Panc1 (cell line): ENCODE results near the gene ENAH.

Source experiments
- POLR2AphosphoS5 ChIP-seq: IDR thresholded peaks from 2 replicates; pipeline ENCODE4 v1.6.1; 2012; ENCODE audit warnings: mild to moderate bottlenecking, low read depth, low read length, moderate library complexity
- TF ChIP-seq, protein P1 (sequence below): fragments of 450-650 bp; IDR thresholded peaks from 2 replicates; pipeline ENCODE4 v1.5.1; 2017; ENCODE audit warnings: mild to moderate bottlenecking
- TF ChIP-seq, protein P2 (sequence below), 2 experiments: IDR thresholded peaks; 2 replicates each; pipeline ENCODE4 v1.6.1; 2011 to 2012; ENCODE audit warnings: low read depth in 2 of 2, control low read depth in 1 of 2, low read length in 1 of 2, mild to moderate bottlenecking in 1 of 2, moderate library complexity in 1 of 2; ENCODE audit not compliant: insufficient read depth in 1 of 2

DNA sequence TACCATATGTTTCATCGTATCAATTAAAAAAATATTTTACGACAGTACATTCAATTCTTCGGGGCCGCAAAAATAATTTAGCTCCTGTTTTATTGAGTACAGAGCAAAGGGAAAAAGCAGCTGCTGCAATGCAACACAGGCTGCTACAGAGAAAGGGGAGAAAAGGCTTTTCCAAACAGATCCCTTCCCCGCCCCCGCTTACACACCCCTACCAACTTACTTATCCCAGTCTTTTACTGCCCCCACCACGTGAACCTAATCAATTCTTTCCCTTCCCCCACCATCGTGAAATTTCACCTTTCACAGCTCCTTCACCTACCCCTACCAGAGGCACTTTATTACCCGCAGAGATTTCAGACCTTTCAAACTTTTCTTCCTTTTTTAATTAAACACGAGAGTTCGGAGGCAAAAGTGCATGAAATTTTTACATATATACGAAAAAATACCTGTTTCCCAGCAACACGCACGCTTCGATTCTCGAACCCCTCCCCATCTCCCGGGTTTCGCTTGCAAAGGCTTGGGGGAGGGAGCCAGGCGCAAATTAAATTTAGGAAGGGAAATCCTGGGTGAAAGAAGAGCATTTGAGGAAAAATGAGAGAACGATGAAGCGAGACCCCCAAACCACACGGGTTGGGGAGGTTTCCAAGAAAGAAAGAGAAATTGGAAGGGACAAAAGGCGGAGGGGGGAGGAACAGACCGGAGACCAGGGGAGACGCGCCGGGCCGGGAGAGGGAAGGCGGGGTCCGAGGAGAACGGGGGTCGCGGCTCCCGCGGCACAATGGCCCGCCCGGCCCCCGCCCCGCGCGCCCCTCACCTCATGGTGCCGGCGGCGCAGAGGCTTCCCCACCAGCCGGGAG, 823 bp downstream of the ENAH start:
- TF ChIP-seq, protein P1, sequence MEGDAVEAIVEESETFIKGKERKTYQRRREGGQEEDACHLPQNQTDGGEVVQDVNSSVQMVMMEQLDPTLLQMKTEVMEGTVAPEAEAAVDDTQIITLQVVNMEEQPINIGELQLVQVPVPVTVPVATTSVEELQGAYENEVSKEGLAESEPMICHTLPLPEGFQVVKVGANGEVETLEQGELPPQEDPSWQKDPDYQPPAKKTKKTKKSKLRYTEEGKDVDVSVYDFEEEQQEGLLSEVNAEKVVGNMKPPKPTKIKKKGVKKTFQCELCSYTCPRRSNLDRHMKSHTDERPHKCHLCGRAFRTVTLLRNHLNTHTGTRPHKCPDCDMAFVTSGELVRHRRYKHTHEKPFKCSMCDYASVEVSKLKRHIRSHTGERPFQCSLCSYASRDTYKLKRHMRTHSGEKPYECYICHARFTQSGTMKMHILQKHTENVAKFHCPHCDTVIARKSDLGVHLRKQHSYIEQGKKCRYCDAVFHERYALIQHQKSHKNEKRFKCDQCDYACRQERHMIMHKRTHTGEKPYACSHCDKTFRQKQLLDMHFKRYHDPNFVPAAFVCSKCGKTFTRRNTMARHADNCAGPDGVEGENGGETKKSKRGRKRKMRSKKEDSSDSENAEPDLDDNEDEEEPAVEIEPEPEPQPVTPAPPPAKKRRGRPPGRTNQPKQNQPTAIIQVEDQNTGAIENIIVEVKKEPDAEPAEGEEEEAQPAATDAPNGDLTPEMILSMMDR, result no peak
- TF ChIP-seq, protein P2, sequence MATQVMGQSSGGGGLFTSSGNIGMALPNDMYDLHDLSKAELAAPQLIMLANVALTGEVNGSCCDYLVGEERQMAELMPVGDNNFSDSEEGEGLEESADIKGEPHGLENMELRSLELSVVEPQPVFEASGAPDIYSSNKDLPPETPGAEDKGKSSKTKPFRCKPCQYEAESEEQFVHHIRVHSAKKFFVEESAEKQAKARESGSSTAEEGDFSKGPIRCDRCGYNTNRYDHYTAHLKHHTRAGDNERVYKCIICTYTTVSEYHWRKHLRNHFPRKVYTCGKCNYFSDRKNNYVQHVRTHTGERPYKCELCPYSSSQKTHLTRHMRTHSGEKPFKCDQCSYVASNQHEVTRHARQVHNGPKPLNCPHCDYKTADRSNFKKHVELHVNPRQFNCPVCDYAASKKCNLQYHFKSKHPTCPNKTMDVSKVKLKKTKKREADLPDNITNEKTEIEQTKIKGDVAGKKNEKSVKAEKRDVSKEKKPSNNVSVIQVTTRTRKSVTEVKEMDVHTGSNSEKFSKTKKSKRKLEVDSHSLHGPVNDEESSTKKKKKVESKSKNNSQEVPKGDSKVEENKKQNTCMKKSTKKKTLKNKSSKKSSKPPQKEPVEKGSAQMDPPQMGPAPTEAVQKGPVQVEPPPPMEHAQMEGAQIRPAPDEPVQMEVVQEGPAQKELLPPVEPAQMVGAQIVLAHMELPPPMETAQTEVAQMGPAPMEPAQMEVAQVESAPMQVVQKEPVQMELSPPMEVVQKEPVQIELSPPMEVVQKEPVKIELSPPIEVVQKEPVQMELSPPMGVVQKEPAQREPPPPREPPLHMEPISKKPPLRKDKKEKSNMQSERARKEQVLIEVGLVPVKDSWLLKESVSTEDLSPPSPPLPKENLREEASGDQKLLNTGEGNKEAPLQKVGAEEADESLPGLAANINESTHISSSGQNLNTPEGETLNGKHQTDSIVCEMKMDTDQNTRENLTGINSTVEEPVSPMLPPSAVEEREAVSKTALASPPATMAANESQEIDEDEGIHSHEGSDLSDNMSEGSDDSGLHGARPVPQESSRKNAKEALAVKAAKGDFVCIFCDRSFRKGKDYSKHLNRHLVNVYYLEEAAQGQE (IDR thresholded peaks at IDR 0.05; ENCODE audit: insufficient read depth in 1 of 2, low read depth in 2 of 2, low read length in 1 of 2), result no peak
- no peak for TF ChIP-seq POLR2AphosphoS5
